Activated CD8-positive, alpha-beta T cell treated with anti-CD3 and anti-CD28 coated beads for 36 hours (primary cell): ENCODE data around the gene DOHH. TPM values are rescaled to one million over a fixed set of nuclear protein-coding genes. Genes with fewer than 3 reads are reported as not detected.

Source experiments
- ATAC-seq: fragments of 200-7000 bp; cut with Tn5 transposase; one replicate; pipeline ENCODE4 v1.10.0; 2021; ENCODE audit warnings: mild to moderate bottlenecking, moderate library complexity
- CTCF ChIA-PET: fragments of 350-600 bp; sonication (Branson Sonifier 250); formaldehyde crosslinking; loops from one replicate; lab custom pipeline; 2021; ENCODE audit warnings: antibody characterized with exemption; lab: Charles Lee
- POLR2A ChIA-PET: fragments of 350-600 bp; sonication (Branson Sonifier 250); formaldehyde crosslinking; loops from one replicate; lab custom pipeline; 2021; ENCODE audit warnings: antibody characterized with exemption; lab: Charles Lee
- DNase-seq: peaks from one replicate; pipeline ENCODE4 v3.0.0-alpha.2; 2020
- H3K27ac Mint-ChIP-seq: one replicate; pipeline ENCODE4 v1.8.0; 2021; ENCODE audit warnings: mild to moderate bottlenecking, mixed read lengths
- H3K27me3 Mint-ChIP-seq: one replicate; pipeline ENCODE4 v1.8.0; 2021; ENCODE audit warnings: mixed read lengths
- H3K36me3 Mint-ChIP-seq: one replicate; pipeline ENCODE4 v1.8.0; 2021; ENCODE audit warnings: low read depth, mixed read lengths
- H3K4me1 Mint-ChIP-seq: one replicate; pipeline ENCODE4 v1.8.0; 2021; ENCODE audit warnings: low read depth, mixed read lengths
- H3K4me3 Mint-ChIP-seq: one replicate; pipeline ENCODE4 v1.8.0; 2021; ENCODE audit warnings: mild to moderate bottlenecking, moderate library complexity, mixed read lengths
- H3K9me3 Mint-ChIP-seq: one replicate; pipeline ENCODE4 v1.8.0; 2021; ENCODE audit warnings: mixed read lengths
- intact Hi-C: fragments of 100-400 bp; cut with micrococcal nuclease; formaldehyde crosslinking; loops from one replicate; pipeline ENCODE4 v1.10.0; 2022
- total RNA-seq, 2 experiments: library from RNA; stranded (reverse); gene quantifications; one replicate each; pipeline ENCODE4 v1.2.3, GENCODE V29; 2021
- TF ChIP-seq, protein P1 (sequence below): fragments of 200-600 bp; IDR thresholded peaks from one replicate; pipeline ENCODE4 v1.8.0; 2022; ENCODE audit warnings: antibody characterized with exemption, mild to moderate bottlenecking

DOHH gene
- total RNA-seq, 2 experiments from 2014 or later: 15.7 to 17.0 TPM

DNA sequence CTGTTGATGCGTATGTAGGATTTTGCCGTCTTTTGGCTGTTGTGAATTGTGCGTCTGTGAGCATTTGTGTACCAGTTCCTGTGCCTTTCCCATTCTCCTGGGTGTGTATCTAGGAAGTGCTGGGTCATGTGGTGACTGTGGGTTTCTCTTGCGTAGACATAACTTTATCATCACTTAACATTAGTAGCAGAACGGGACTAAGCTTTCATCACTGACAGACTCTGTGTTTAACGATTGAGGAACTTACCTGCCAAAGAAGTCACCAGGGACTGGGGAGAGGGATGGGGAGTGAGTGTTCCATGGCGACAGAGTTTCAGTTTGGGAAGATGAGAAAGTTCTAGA, 20.6 kb upstream of the DOHH start:
- CTCF ChIA-PET: no interaction called here
- TF ChIP-seq, protein P1, sequence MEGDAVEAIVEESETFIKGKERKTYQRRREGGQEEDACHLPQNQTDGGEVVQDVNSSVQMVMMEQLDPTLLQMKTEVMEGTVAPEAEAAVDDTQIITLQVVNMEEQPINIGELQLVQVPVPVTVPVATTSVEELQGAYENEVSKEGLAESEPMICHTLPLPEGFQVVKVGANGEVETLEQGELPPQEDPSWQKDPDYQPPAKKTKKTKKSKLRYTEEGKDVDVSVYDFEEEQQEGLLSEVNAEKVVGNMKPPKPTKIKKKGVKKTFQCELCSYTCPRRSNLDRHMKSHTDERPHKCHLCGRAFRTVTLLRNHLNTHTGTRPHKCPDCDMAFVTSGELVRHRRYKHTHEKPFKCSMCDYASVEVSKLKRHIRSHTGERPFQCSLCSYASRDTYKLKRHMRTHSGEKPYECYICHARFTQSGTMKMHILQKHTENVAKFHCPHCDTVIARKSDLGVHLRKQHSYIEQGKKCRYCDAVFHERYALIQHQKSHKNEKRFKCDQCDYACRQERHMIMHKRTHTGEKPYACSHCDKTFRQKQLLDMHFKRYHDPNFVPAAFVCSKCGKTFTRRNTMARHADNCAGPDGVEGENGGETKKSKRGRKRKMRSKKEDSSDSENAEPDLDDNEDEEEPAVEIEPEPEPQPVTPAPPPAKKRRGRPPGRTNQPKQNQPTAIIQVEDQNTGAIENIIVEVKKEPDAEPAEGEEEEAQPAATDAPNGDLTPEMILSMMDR: no peak
- DNase-seq: no peak

DNA sequence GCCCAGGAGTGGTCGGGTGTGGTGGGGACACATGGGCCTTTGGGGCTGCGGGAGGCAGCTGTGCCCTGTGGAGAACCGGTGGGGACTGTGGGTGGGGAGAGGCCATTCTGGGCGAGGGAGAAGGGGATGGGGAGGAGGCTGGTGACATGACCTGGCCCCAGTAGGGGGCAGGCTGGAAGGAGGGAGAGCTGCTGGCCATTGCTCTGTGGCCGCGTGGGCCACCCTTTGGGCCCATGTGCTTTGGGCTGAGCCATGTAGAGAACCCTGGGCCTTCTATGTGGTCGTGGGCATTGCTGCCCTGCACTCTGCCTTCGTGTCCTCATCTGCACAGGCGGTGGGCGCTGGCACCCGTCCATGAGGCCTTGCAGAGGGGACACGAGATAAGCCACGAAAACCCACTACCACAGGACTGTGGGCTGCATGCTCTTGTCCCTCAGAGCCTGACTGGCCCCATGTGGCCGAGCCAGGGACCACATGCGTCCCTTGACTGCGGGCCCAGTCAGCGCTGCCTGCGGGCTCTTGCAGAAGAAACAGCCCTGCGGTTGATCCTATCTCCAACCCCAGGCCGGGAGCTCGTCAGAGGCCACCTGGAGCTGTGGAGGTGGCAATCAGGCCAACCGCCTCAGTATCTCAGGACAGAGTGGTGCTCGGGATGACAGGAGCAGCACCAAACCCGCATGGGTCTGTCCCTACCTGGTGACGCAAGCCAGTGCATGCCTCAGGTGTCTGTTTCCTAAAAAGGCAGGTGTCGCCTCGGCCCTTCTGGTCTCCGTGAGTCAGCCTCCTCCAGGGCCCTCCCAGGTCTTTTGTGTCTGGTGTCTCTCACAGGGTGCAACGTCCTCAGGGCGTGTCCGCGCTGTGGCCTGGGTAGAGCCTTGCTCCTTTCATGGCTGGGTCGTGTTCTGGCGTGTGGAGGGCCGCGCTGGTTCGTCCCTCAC, 20.0 kb upstream of the DOHH start:
- ChIA-PET POLR2A (no interaction called here), CTCF (no interaction called here)
- ATAC-seq: no peak
- no peak for DNase-seq
- no peaks in the 10 kb centered on the region for H3K36me3 Mint-ChIP-seq
- TF ChIP-seq, protein P1: no peak
- intact Hi-C loops: no loop called here
- no peaks in the 10 kb centered on the region for H3K27me3 Mint-ChIP-seq
- H3K9me3 Mint-ChIP-seq: no peaks in the 10 kb centered on the region
- peaks cover 28% of the 10 kb centered on the region for H3K4me1 Mint-ChIP-seq
- H3K27ac Mint-ChIP-seq: no peak overlapping the region
- no peak overlapping the region for H3K4me3 Mint-ChIP-seq

More for the DNA sequence above, 20.6 kb upstream of the DOHH start:
- Mint-ChIP-seq H3K36me3 (no peaks in the 10 kb centered on the region), H3K27me3 (no peaks in the 10 kb centered on the region), H3K4me1 (peaks cover 22% of the 10 kb centered on the region), H3K9me3 (no peaks in the 10 kb centered on the region), H3K27ac (no peak overlapping the region), H3K4me3 (no peak overlapping the region)
- POLR2A ChIA-PET: no interaction called here
- intact Hi-C loops: no loop called here
- no peak for ATAC-seq

DNA sequence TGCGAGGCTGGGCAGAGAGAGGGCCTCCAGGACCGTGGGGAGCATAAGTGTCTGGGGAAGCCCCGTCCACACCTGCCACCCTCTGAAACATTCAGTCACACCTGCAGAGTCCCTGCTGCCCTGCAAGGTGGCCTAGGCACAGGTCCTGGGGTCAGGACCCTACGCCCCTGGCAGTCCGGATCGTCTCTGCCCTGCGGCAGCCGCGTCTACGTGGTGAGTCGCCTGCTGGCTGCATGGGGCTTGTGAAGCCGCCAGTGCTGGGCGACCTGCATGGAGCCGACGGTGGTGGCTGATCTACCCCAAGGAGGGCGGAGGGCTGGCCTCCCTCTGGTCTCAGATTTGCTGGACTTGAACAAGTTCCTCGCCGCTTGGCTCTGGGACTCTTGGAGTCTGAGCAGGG, 18.7 kb upstream of the DOHH start:
- CTCF ChIA-PET: no interaction called here
- ATAC-seq: no peak

DNA sequence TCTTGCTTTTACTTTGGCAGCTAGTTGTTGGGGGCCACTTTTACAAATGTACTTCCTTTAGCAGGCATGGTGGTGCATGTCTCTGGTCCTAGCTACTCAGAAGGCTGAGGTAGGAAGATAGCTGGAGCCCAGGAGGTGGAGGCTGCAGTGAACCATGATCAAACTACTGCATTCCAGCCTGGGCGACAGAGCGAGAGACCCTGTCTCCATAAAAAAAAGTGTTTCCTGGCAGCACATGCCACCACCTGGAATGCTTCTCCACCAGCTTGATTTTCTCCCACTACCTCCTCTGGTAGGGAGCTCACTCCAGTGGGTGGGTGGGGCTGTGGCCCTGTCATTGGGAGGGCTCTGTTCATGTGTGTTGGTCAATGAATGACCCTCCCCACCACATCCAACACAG, 18.2 kb upstream of the DOHH start:
- POLR2A ChIA-PET: interaction anchor here (1.5 kb wide), 1 partner anchor 90 kb away, joined by 3 read pairs; no protein-coding TSS in a partner anchor

More for the DNA sequence above, 18.7 kb upstream of the DOHH start:
- POLR2A ChIA-PET: no interaction called here
- H3K27me3 Mint-ChIP-seq: no peaks in the 10 kb centered on the region
- no peak overlapping the region for H3K27ac Mint-ChIP-seq
- intact Hi-C loops: no loop called here
- peaks cover 32% of the 10 kb centered on the region for H3K4me1 Mint-ChIP-seq
- no peaks in the 10 kb centered on the region for H3K36me3 Mint-ChIP-seq
- DNase-seq: no peak
- H3K9me3 Mint-ChIP-seq: no peaks in the 10 kb centered on the region
- TF ChIP-seq, protein P1: no peak
- H3K4me3 Mint-ChIP-seq: no peak overlapping the region

More for the DNA sequence above, 18.2 kb upstream of the DOHH start:
- no peak overlapping the region for H3K27ac Mint-ChIP-seq
- intact Hi-C loops: no loop called here
- H3K27me3 Mint-ChIP-seq: no peaks in the 10 kb centered on the region
- CTCF ChIA-PET: interaction anchor here (1.6 kb wide), 1 partner anchor 27 kb away, joined by 9 read pairs; no protein-coding TSS in a partner anchor
- no peak overlapping the region for H3K4me3 Mint-ChIP-seq
- no peak for ATAC-seq
- TF ChIP-seq, protein P1: no peak
- H3K9me3 Mint-ChIP-seq: no peaks in the 10 kb centered on the region
- DNase-seq: no peak
- H3K36me3 Mint-ChIP-seq: no peaks in the 10 kb centered on the region
- H3K4me1 Mint-ChIP-seq: peaks cover 34% of the 10 kb centered on the region
